ENCODE measurements around the gene GIGYF2. TPM values are rescaled to one million over a fixed set of nuclear protein-coding genes. Genes with fewer than 3 reads are reported as not detected.

Gene GIGYF2
- total RNA-seq, 2 experiments from 2014 or later: 52.5 to 55.5 TPM

GRCh38 chr2:232798187-232798586, 101.1 kb downstream of the GIGYF2 start:
- Histone ChIP-seq H3K4me1 (ENCODE audit: insufficient read depth, low read length) (no peaks in the 10 kb centered on the region), H3K36me3 (ENCODE audit: insufficient read depth, low read length) (peaks cover 65% of the 10 kb centered on the region), H3K27ac (ENCODE audit: low read depth in 1 of 2, low read length in 2 of 2) (no peak overlapping the region), H3K4me3 (ENCODE audit: low read length) (no peak overlapping the region), H3K27me3 (ENCODE audit: control insufficient read depth in 1 of 2, insufficient read depth in 2 of 2, low read length in 2 of 2) (no peaks in the 10 kb centered on the region), H3K9me3 (ENCODE audit: control insufficient read depth in 1 of 2, insufficient read depth in 1 of 2, low read length in 2 of 2) (peaks cover 4 to 13% of the 10 kb centered on the region in 2 experiments)
- no peak for DNase-seq
- peaks cover 42% of the 10 kb centered on the region for H3K36me3 Mint-ChIP-seq (ENCODE audit: low read depth)
- ChIA-PET POLR2A (interaction anchor here (1.2 kb wide), 1 partner anchor 26 kb away, joined by 3 read pairs; no protein-coding TSS in a partner anchor), CTCF (no interaction called here)
- no peak for TF ChIP-seq CTCF (IDR thresholded peaks at IDR 0.05)
- peaks cover 3% of the 10 kb centered on the region for H3K9me3 Mint-ChIP-seq
- H3K4me1 Mint-ChIP-seq (ENCODE audit: low read depth): no peaks in the 10 kb centered on the region
- no peak overlapping the region for H3K27ac Mint-ChIP-seq
- no peak for ATAC-seq (ENCODE audit: poor library complexity)
- intact Hi-C loops (cut with DNase I, micrococcal nuclease): no loop called here
- H3K4me3 Mint-ChIP-seq: no peak overlapping the region
- H3K27me3 Mint-ChIP-seq: no peaks in the 10 kb centered on the region

- intact Hi-C loops (cut with DNase I, micrococcal nuclease): no loop called here
- Mint-ChIP-seq H3K27ac (no peak overlapping the region), H3K27me3 (no peaks in the 10 kb centered on the region)
These were observed 103.0 kb downstream of the GIGYF2 start for GRCh38 chr2:232800166-232800565.

GRCh38 chr2:232802091-232802490, 105.0 kb downstream of the GIGYF2 start:
- Mint-ChIP-seq H3K4me1 (ENCODE audit: low read depth) (no peaks in the 10 kb centered on the region), H3K36me3 (ENCODE audit: low read depth) (peaks cover 80% of the 10 kb centered on the region), H3K9me3 (peaks cover 3% of the 10 kb centered on the region), H3K27ac (no peak overlapping the region), H3K27me3 (no peaks in the 10 kb centered on the region), H3K4me3 (no peak overlapping the region)
- intact Hi-C loops (cut with DNase I, micrococcal nuclease): no loop called here
- Histone ChIP-seq H3K4me1 (ENCODE audit: insufficient read depth, low read length) (no peaks in the 10 kb centered on the region), H3K9me3 (ENCODE audit: control insufficient read depth in 1 of 2, insufficient read depth in 1 of 2, low read length in 2 of 2) (peaks cover 4 to 13% of the 10 kb centered on the region in 2 experiments), H3K27ac (ENCODE audit: low read depth in 1 of 2, low read length in 2 of 2) (no peak overlapping the region), H3K4me3 (ENCODE audit: low read length) (no peak overlapping the region), H3K27me3 (ENCODE audit: control insufficient read depth in 1 of 2, insufficient read depth in 2 of 2, low read length in 2 of 2) (no peaks in the 10 kb centered on the region), H3K36me3 (ENCODE audit: insufficient read depth, low read length) (peaks cover 45% of the 10 kb centered on the region)
- no peak for TF ChIP-seq CTCF (IDR thresholded peaks at IDR 0.05)
- ChIA-PET POLR2A (no interaction called here), CTCF (no interaction called here)
- no peak for DNase-seq
- no peak for ATAC-seq (ENCODE audit: poor library complexity)

More at GRCh38 chr2:232800166-232800565, 103.0 kb downstream of the GIGYF2 start:
- H3K9me3 ChIP-seq (ENCODE audit: control insufficient read depth in 1 of 2, insufficient read depth in 1 of 2, low read length in 2 of 2): peaks cover 4 to 13% of the 10 kb centered on the region in 2 experiments
- no peaks in the 10 kb centered on the region for H3K27me3 ChIP-seq (ENCODE audit: control insufficient read depth in 1 of 2, insufficient read depth in 2 of 2, low read length in 2 of 2)
- ChIA-PET CTCF (no interaction called here), POLR2A (no interaction called here)
- Mint-ChIP-seq H3K9me3 (peaks cover 3% of the 10 kb centered on the region), H3K36me3 (ENCODE audit: low read depth) (peaks cover 60% of the 10 kb centered on the region), H3K4me1 (ENCODE audit: low read depth) (no peaks in the 10 kb centered on the region), H3K4me3 (no peak overlapping the region)
- TF ChIP-seq CTCF (IDR thresholded peaks at IDR 0.05): no peak
- no peaks in the 10 kb centered on the region for H3K4me1 ChIP-seq (ENCODE audit: insufficient read depth, low read length)
- no peak overlapping the region for H3K4me3 ChIP-seq (ENCODE audit: low read length)
- DNase-seq (no peak), ATAC-seq (ENCODE audit: poor library complexity) (no peak)
- peaks cover 46% of the 10 kb centered on the region for H3K36me3 ChIP-seq (ENCODE audit: insufficient read depth, low read length)
- H3K27ac ChIP-seq (ENCODE audit: low read depth in 1 of 2, low read length in 2 of 2): no peak overlapping the region

All from CD4-positive, alpha-beta T cell (primary cell).